ENCODE results near the gene ZNF618.

The ZNF618 gene

GRCh38 chr9:113873926-113874325 is 2.2 kb upstream of the ZNF618 start:
- Histone ChIP-seq H3K4me3 (ENCODE audit: low read length, poor library complexity, severe bottlenecking) (no peak overlapping the region), H3F3A (ENCODE audit: low read depth) (no peaks in the 10 kb centered on the region; the same call in 1 of the 2 replicates), H3K27me3 (ENCODE audit: insufficient read depth, low read length, poor library complexity, severe bottlenecking) (no peaks in the 10 kb centered on the region), H3K9ac (ENCODE audit: low read depth, low read length, poor library complexity, severe bottlenecking) (no peak overlapping the region), H4K20me1 (ENCODE audit: insufficient read depth, low read length, poor library complexity, severe bottlenecking) (no peaks in the 10 kb centered on the region), H3K4me1 (ENCODE audit: insufficient read depth, low read length, poor library complexity, severe bottlenecking) (peaks cover 29% of the 10 kb centered on the region), H3K9me2 (replicated peaks; ENCODE audit: low read depth, low read length) (no peaks in the 10 kb centered on the region), H3K9me3 (ENCODE audit: insufficient read depth, low read depth, low read length) (no peaks in the 10 kb centered on the region), H3K36me3 (ENCODE audit: insufficient read depth, low read length) (no peaks in the 10 kb centered on the region), H2AFZ (ENCODE audit: low read length) (no peak overlapping the region), H3K4me2 (ENCODE audit: low read depth, low read length, poor library complexity, severe bottlenecking) (no peak overlapping the region), H3K79me2 (ENCODE audit: insufficient read depth, low read length) (peaks cover 21% of the 10 kb centered on the region)
- no peak for TF ChIP-seq CTCF (conservative IDR thresholded peaks at IDR 0.05; ENCODE audit: low read length)
- no peak for TF ChIP-seq EZH2phosphoT487 (IDR thresholded peaks at IDR 0.05; ENCODE audit: borderline replicate concordance)

GRCh38 chr9:113875459-113876150 is 504 bp upstream of the ZNF618 start:
- no peaks in the 10 kb centered on the region for H3K9me3 ChIP-seq (ENCODE audit: insufficient read depth, low read depth, low read length)
- H3K9me2 ChIP-seq (replicated peaks; ENCODE audit: low read depth, low read length): no peaks in the 10 kb centered on the region
- peak overlapping the region; percentile 82 for H2AFZ ChIP-seq (ENCODE audit: low read length)
- H3K4me3 ChIP-seq (ENCODE audit: low read length, poor library complexity, severe bottlenecking): peak overlapping the region; percentile 74
- H4K20me1 ChIP-seq (ENCODE audit: insufficient read depth, low read length, poor library complexity, severe bottlenecking): no peaks in the 10 kb centered on the region
- H3K4me1 ChIP-seq (ENCODE audit: insufficient read depth, low read length, poor library complexity, severe bottlenecking): peaks cover 42% of the 10 kb centered on the region
- peak overlapping the region; percentile 83 for H3K4me2 ChIP-seq (ENCODE audit: low read depth, low read length, poor library complexity, severe bottlenecking)
- H3F3A ChIP-seq (ENCODE audit: low read depth): no peaks in the 10 kb centered on the region; the same call in 1 of the 2 replicates
- peak overlapping the region; percentile 68 for H3K9ac ChIP-seq (ENCODE audit: low read depth, low read length, poor library complexity, severe bottlenecking)
- no peak for TF ChIP-seq EZH2phosphoT487 (IDR thresholded peaks at IDR 0.05; ENCODE audit: borderline replicate concordance)
- no peak for TF ChIP-seq CTCF (conservative IDR thresholded peaks at IDR 0.05; ENCODE audit: low read length)
- peaks cover 38% of the 10 kb centered on the region for H3K79me2 ChIP-seq (ENCODE audit: insufficient read depth, low read length)
- no peaks in the 10 kb centered on the region for H3K27me3 ChIP-seq (ENCODE audit: insufficient read depth, low read length, poor library complexity, severe bottlenecking)
- H3K36me3 ChIP-seq (ENCODE audit: insufficient read depth, low read length): no peaks in the 10 kb centered on the region

GRCh38 chr9:113876993-113877368 is 872 bp downstream of the ZNF618 start:
- Histone ChIP-seq H4K20me1 (ENCODE audit: insufficient read depth, low read length, poor library complexity, severe bottlenecking) (no peaks in the 10 kb centered on the region), H3K4me2 (ENCODE audit: low read depth, low read length, poor library complexity, severe bottlenecking) (peak overlapping the region; percentile 94), H3K79me2 (ENCODE audit: insufficient read depth, low read length) (peaks cover 52% of the 10 kb centered on the region), H3K4me3 (ENCODE audit: low read length, poor library complexity, severe bottlenecking) (peak overlapping the region; percentile 79), H3K9ac (ENCODE audit: low read depth, low read length, poor library complexity, severe bottlenecking) (peak overlapping the region; percentile 86), H3K4me1 (ENCODE audit: insufficient read depth, low read length, poor library complexity, severe bottlenecking) (peaks cover 55% of the 10 kb centered on the region), H3K9me3 (ENCODE audit: insufficient read depth, low read depth, low read length) (no peaks in the 10 kb centered on the region), H3K27me3 (ENCODE audit: insufficient read depth, low read length, poor library complexity, severe bottlenecking) (no peaks in the 10 kb centered on the region), H3K9me2 (replicated peaks; ENCODE audit: low read depth, low read length) (no peaks in the 10 kb centered on the region), H2AFZ (ENCODE audit: low read length) (no peak overlapping the region), H3F3A (ENCODE audit: low read depth) (no peaks in the 10 kb centered on the region; the same call in 1 of the 2 replicates), H3K36me3 (ENCODE audit: insufficient read depth, low read length) (no peaks in the 10 kb centered on the region)
- peak; percentile 48; the same call in 1 of the 2 replicates for TF ChIP-seq CTCF (conservative IDR thresholded peaks at IDR 0.05; ENCODE audit: low read length)
- TF ChIP-seq EZH2phosphoT487 (IDR thresholded peaks at IDR 0.05; ENCODE audit: borderline replicate concordance): no peak
